Activated T-helper 1 cell treated with anti-CD3 and anti-CD28 coated beads, Interleukin-2, amount 50 U/mL, for 16 hours (primary cell): ENCODE data around the gene PPA1.
"Not testable (repeated sequence)": the region's sequence is repeated elsewhere in the genome, so short reads cannot be mapped to it uniquely, and the experiment has no call there.

Experiments used
- DNase-seq, 2 donors: peaks; one replicate each; pipeline ENCODE4 v3.0.0-alpha.2; 2020; ENCODE audit warnings: low read depth in 1 of 2, low spot score in 1 of 2

Gene PPA1

GRCh38 chr10:70255329-70256299 is 22.4 kb upstream of the PPA1 start:
- DNase-seq, result no peak

GRCh38 chr10:70254778-70255328 is 21.6 kb upstream of the PPA1 start:
- DNase-seq, result no peak

GRCh38 chr10:70253878-70254765 is 20.9 kb upstream of the PPA1 start:
- no peak for DNase-seq

GRCh38 chr10:70250961-70251680 is 17.9 kb upstream of the PPA1 start:
- no peak for DNase-seq

GRCh38 chr10:70247360-70247759 is 14.1 kb upstream of the PPA1 start:
- DNase-seq, result no peak

GRCh38 chr10:70241081-70241480 is 7.9 kb upstream of the PPA1 start:
- no peak for DNase-seq

- DNase-seq, result not testable (repeated sequence)
These were observed 6.8 kb upstream of the PPA1 start for GRCh38 chr10:70239986-70240385.

- DNase-seq, result not testable (repeated sequence)
These were observed 6.1 kb upstream of the PPA1 start for GRCh38 chr10:70239077-70239976.

- DNase-seq, result not testable (repeated sequence)
These were observed 4.8 kb upstream of the PPA1 start for GRCh38 chr10:70237958-70238536.

GRCh38 chr10:70234668-70235447 is 1.6 kb upstream of the PPA1 start:
- no peak for DNase-seq

- no peak for DNase-seq
These were observed 691 bp upstream of the PPA1 start for GRCh38 chr10:70233939-70234300.

GRCh38 chr10:70232859-70233108 is 445 bp downstream of the PPA1 start:
- DNase-seq, result no peak

GRCh38 chr10:70232155-70232858 is 922 bp downstream of the PPA1 start:
- peak in 1 of 2 donors; percentile 16 for DNase-seq

GRCh38 chr10:70228491-70228890 is 4.7 kb downstream of the PPA1 start:
- DNase-seq, result no peak

GRCh38 chr10:70227548-70228320 is 5.5 kb downstream of the PPA1 start:
- DNase-seq, result no peak

- DNase-seq, result no peak
These were observed 9.5 kb downstream of the PPA1 start for GRCh38 chr10:70223728-70224127.

GRCh38 chr10:70222811-70223447 is 10.3 kb downstream of the PPA1 start:
- not testable (repeated sequence) for DNase-seq
